Measurements from ENCODE around the gene PPFIBP2. TPM values are rescaled to one million over a fixed set of nuclear protein-coding genes. Genes with fewer than 3 reads are reported as not detected.

The PPFIBP2 gene
- total and polyA plus RNA-seq, 4 donors: 7.7 to 51.3 (median 18.6) TPM

DNA sequence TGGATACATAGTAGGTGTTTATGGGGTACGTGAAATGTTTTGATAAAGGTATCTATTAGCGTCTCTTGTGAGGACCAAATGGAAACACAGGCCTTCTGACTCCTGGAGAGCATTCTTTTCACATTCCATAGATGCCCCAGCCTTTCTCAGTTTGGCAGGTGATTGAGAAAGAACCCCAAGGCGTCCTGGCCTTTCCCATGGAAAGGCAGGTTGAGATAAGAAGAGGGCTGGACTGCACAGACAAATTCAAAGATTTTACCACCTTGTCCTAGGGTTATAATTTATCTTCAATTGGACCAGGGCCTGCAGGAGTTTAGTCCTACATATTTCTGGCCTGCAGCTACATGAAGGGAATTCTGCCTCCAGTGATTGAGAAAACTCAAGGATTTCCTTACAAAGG lies 29.2 kb upstream of the PPFIBP2 start:
- no peak for ATAC-seq (ENCODE audit: insufficient read depth, low FRiP score)
- H3K4me3 ChIP-seq: no peak overlapping the region

GRCh38 chr11:7485186-7486097 lies 28.4 kb upstream of the PPFIBP2 start, which contains the start of gene OLFML1:
Gene OLFML1 (plus strand): TSS chr11:7485506. CDS start chr11:7485876, 370 bp downstream.
- DNase-seq: peak; percentile 66 to 94 (median 93)
- ATAC-seq (ENCODE audit: insufficient read depth, low FRiP score): no peak

More for the DNA sequence above, 29.2 kb upstream of the PPFIBP2 start:
- Histone ChIP-seq H3K27ac (ENCODE audit: low read depth in 1 of 2, low read length in 1 of 2) (no peak overlapping the region), H3K4me1 (ENCODE audit: control insufficient read depth in 5 of 5, insufficient read depth in 5 of 5, low read length in 5 of 5) (peaks cover 0 to 25% (median 4%) of the 10 kb centered on the region in 5 donors), H3K27me3 (ENCODE audit: control insufficient read depth in 3 of 3, insufficient read depth in 3 of 3, low read length in 2 of 3) (peaks cover 0 to 4% (median 0%) of the 10 kb centered on the region in 3 donors), H3K36me3 (ENCODE audit: control insufficient read depth in 4 of 4, insufficient read depth in 4 of 4, low read length in 4 of 4) (peaks cover 0 to 15% (median 2%) of the 10 kb centered on the region in 4 donors), H3K9ac (ENCODE audit: insufficient read depth in 1 of 2, low read length in 2 of 2) (peak overlapping the region in 1 of 2 donors; percentile 86), H3K9me3 (ENCODE audit: control insufficient read depth in 4 of 4, insufficient read depth in 3 of 4, low read length in 3 of 4) (peaks cover 0 to 1% (median 0%) of the 10 kb centered on the region in 4 donors)
- WGBS, 2 donors: 55 to 84% methylated on average over 3 of the region's 3 CpGs
- peak in 2 of 3 donors; percentile 6 for DNase-seq
- TF ChIP-seq, protein P1, sequence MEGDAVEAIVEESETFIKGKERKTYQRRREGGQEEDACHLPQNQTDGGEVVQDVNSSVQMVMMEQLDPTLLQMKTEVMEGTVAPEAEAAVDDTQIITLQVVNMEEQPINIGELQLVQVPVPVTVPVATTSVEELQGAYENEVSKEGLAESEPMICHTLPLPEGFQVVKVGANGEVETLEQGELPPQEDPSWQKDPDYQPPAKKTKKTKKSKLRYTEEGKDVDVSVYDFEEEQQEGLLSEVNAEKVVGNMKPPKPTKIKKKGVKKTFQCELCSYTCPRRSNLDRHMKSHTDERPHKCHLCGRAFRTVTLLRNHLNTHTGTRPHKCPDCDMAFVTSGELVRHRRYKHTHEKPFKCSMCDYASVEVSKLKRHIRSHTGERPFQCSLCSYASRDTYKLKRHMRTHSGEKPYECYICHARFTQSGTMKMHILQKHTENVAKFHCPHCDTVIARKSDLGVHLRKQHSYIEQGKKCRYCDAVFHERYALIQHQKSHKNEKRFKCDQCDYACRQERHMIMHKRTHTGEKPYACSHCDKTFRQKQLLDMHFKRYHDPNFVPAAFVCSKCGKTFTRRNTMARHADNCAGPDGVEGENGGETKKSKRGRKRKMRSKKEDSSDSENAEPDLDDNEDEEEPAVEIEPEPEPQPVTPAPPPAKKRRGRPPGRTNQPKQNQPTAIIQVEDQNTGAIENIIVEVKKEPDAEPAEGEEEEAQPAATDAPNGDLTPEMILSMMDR (IDR thresholded peaks at IDR 0.05; ENCODE audit: control extremely low read depth, extremely low read depth): no peak

DNA sequence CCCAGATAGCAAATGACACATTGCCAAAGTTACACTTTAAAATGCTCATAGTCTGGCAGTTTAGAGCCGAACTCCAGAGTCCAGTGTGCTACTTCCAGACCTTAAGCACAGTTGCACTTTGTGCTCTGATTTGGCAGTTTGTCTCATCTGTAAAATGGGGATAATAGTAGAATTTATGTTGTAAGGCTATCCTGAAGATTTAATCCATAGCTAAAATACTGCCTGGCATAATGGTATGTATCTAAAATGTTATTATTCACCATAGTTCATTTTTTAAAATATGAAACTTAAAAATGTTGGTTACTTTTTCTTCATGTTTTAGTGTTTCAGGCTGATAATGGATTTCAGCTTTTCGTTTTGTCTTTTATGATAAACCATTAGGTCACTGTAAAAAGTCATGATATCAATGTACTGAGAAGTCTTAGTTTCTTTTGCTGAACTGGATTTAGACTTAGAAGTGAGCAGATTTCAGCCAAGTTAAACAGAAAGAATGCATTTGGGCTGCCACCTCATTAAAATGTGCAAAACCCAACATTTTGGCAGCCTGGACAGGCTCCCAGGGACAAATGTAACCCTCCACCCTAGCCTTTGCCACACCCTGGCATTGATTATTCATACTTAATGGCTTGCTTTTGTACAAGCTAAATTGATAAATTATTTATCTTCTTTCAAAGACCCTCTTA lies 27.6 kb upstream of the PPFIBP2 start:
- no peak overlapping the region for H3K27ac ChIP-seq (ENCODE audit: low read depth in 1 of 2, low read length in 1 of 2)
- H3K9me3 ChIP-seq (ENCODE audit: control insufficient read depth in 4 of 4, insufficient read depth in 3 of 4, low read length in 3 of 4): peaks cover 0 to 1% (median 0%) of the 10 kb centered on the region in 4 donors
- TF ChIP-seq, protein P1 (IDR thresholded peaks at IDR 0.05; ENCODE audit: control extremely low read depth, extremely low read depth): no peak
- DNase-seq (peak; percentile 48 to 75 (median 71)), ATAC-seq (ENCODE audit: insufficient read depth, low FRiP score) (no peak)
- peak overlapping the region in 1 of 2 donors; percentile 86 for H3K9ac ChIP-seq (ENCODE audit: insufficient read depth in 1 of 2, low read length in 2 of 2)
- H3K4me3 ChIP-seq: peak overlapping the region; percentile 39
- peaks cover 0 to 4% (median 2%) of the 10 kb centered on the region in 3 donors for H3K27me3 ChIP-seq (ENCODE audit: control insufficient read depth in 3 of 3, insufficient read depth in 3 of 3, low read length in 2 of 3)
- peaks cover 0 to 24% (median 2%) of the 10 kb centered on the region in 4 donors for H3K36me3 ChIP-seq (ENCODE audit: control insufficient read depth in 4 of 4, insufficient read depth in 4 of 4, low read length in 4 of 4)
- WGBS, 2 donors: 66 to 85% methylated on average over 2 of the region's 2 CpGs
- H3K4me1 ChIP-seq (ENCODE audit: control insufficient read depth in 5 of 5, insufficient read depth in 5 of 5, low read length in 5 of 5): peaks cover 0 to 21% (median 4%) of the 10 kb centered on the region in 5 donors

More at GRCh38 chr11:7485186-7486097, 28.4 kb upstream of the PPFIBP2 start, which contains the start of gene OLFML1:
- H3K9me3 ChIP-seq (ENCODE audit: control insufficient read depth in 4 of 4, insufficient read depth in 3 of 4, low read length in 3 of 4): peaks cover 0 to 1% (median 0%) of the 10 kb centered on the region in 4 donors
- peak within 1 kb of the TSS in 1 of 2 donors; percentile 86 for H3K9ac ChIP-seq (ENCODE audit: insufficient read depth in 1 of 2, low read length in 2 of 2)
- peaks cover 0 to 4% (median under 1%) of the 10 kb centered on the region in 3 donors for H3K27me3 ChIP-seq (ENCODE audit: control insufficient read depth in 3 of 3, insufficient read depth in 3 of 3, low read length in 2 of 3)
- peak within 1 kb of the TSS in 1 of 2 donors; percentile 65 for H3K27ac ChIP-seq (ENCODE audit: low read depth in 1 of 2, low read length in 1 of 2)
- H3K4me1 ChIP-seq (ENCODE audit: control insufficient read depth in 5 of 5, insufficient read depth in 5 of 5, low read length in 5 of 5): peaks cover 0 to 22% (median 4%) of the 10 kb centered on the region in 5 donors
- WGBS, 2 donors: 63 to 75% methylated on average over 15 of the region's 15 CpGs
- peaks cover 0 to 19% (median 2%) of the 10 kb centered on the region in 4 donors for H3K36me3 ChIP-seq (ENCODE audit: control insufficient read depth in 4 of 4, insufficient read depth in 4 of 4, low read length in 4 of 4)
- H3K4me3 ChIP-seq: peak within 1 kb of the TSS; percentile 39
- TF ChIP-seq, protein P1 (IDR thresholded peaks at IDR 0.05; ENCODE audit: control extremely low read depth, extremely low read depth): no peak

Data from lung (tissue), 12 donors.